Hematopoietic multipotent progenitor cell treated with erythropoietin and hydrocortisone succinate and interleukin-3 and kit ligand, for 8 days (in vitro differentiated cells): ENCODE results near the gene PLEKHD1.

Experiments used
- DNase-seq: peaks from one replicate; pipeline ENCODE4 v3.0.0-alpha.2; 2015

PLEKHD1 gene

DNA sequence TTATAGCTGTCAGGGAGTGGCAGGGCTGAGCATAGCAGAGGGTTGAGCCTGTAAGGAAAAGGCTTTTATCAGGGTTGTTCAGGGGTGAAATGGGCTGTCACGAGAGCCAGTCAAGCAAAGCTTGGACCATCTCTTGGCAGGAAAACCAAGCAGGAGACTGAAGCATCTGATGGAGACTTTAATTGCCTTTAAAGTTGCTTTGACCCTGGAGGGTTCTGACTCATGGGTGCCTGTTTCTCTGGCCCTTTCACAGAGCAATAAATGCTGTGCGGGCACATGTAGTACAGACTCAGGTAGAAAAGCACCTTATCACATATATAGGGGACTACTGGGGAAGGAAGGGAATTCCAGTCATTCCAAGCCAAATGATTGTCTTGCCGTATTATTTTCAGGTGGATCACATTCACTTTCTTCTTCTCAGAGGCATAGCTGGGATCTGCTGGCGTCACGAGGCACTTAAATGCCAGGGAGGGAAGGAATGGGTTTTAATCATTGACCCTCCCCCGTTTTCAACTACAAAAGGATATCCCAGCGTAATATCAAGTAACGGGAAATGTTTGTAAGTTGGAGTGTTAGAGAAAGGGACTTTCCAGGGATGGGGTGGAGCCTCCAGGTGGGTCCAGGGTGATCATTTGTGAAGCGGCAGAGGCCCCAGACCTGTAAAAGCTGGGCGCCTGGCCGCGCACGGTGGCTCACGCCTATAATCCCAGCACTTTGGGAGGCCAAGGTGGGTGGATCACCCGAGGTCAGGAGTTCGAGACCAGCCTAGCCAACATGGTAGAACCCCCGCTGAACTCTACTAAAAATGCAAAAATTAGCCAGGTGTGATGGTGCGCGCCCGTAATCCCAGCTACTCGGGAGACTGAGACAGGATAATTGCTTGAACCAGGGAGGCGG lies 34.9 kb downstream of the PLEKHD1 start:
- no peak for DNase-seq

DNA sequence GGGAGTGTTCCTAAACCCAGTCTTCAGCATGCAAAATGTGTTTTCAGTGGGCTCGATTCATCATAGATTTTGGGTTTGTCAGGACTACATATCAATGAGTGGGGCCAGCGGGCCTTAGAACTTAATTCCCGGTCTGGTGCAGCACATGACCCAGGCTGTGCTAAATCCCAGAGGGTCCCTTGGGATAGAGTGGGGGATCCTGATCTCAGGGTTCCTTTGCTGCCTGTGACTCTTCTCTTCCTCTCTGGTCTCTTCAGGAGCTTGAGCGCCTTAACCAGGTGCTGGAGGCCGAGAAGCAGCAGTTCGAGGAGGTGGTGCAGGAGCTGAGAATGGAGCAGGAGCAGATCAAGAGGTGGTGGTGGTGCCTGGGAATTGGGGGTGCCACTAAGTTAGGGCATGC lies 37.5 kb downstream of the PLEKHD1 start:
- DNase-seq = no peak

DNA sequence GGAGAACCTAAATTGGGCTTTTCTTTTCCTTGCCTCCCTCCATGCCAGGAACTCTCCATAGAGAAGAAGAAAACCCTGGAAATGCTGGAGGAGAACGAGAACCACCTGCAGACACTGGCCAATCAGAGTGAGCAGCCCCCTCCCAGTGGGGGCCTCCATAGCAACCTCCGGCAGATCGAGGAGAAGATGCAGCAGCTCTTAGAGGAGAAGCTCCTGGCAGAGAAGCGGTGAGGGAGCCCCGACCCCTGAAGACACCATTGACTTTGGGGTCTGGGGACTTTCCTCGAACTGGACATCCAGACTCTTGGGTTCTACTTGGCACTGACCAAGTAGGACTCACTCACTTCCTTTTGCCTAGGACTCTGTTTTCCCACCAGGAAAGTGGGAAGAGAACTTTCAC lies 41.4 kb downstream of the PLEKHD1 start:
- no peak for DNase-seq

DNA sequence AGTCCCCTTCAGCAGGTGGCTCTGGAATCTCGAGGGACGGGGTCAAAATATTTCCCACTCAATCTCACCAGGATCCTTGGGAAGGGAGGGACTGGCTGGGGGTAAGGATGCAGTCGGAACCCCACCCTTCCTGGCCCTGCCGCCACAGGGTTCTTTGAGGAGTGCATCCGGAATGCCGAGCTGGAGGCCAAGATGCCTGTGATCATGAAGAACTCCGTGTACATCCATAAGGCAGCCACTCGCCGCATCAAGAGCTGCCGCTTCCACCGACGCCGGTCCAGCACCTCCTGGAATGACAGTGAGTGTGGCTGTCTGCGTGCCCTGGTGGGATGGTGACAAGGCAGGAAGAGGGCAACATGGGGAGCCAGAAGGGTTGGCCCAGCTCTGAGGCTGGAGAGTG lies 43.1 kb downstream of the PLEKHD1 start:
- DNase-seq = no peak

DNA sequence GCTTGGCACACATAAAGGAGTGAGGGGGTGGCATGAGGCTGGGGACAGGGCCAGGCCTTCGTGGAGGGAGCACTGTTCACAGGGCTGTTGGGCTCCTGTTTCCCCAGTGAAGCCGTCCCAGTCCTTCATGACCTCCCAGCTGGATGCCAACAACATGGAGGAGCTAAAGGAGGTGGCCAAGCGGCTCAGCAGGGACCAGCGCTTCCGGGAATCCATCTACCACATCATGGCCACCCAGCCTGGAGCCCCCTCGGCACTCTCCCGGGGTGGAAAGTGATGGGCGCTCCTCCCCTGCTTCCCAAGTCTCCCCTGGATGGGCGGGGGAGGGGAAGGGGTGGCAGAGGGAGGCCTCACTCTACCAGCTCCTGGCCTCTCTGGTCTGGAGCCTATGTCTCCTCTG lies 43.6 kb downstream of the PLEKHD1 start:
- no peak for DNase-seq

DNA sequence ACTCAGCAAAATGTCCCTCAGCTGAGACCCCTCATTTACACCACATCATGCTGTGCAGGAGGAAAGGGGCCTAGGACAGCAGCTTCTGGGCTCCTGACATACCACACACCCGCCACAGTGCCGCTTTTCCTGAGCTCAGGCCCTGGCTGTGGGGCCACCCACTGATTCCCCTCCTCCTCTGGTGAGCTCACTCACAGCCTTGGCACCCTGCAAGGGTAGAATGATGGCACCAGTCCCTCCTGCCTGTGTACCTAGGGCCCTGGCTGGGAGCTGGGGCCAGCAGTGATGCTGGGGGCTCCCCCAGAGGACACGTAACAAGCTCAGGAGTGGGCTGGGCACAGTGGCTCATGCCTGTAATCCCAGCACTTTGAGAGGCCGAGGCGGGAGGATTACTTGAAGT lies 44.4 kb downstream of the PLEKHD1 start:
- no peak for DNase-seq

DNA sequence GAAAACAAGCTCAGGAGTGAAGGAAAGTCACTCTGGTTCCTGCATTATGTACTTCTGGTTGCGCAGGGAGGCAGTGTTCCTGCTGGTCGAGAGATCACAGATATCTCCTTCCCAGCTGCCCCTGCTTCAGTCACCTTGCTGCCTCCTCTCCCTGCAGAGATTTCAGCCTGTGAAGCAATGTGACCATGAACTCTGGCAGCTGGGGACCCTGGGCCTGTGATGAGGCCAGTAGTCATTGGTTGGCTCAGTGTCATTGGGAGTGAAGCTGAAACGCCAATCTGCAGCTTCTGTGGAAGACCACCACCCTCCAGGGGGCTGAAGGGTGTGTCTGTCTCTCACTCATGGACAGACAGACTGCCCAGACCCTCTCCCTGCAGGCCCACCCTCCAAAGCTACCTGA lies 45.0 kb downstream of the PLEKHD1 start:
- no peak for DNase-seq

DNA sequence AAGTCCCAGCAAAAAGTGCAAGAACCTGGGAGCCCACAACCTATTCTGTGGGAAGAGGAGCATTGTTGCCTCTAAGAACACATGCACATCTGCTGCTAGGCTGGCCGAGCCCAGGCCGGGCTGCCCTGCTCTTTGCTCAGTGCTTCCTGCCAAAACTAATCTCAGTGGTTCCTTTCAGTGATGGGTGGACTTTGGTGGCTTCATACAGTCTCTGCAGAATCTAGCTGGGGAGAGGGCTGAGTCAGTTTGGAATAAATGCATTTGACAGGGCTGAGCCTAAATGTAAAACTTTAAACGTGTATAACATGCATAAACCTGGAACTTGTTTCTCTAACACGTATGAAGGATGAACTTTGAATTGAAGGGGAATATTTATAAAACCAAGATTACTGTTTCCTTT lies 45.6 kb downstream of the PLEKHD1 start:
- DNase-seq = no peak

DNA sequence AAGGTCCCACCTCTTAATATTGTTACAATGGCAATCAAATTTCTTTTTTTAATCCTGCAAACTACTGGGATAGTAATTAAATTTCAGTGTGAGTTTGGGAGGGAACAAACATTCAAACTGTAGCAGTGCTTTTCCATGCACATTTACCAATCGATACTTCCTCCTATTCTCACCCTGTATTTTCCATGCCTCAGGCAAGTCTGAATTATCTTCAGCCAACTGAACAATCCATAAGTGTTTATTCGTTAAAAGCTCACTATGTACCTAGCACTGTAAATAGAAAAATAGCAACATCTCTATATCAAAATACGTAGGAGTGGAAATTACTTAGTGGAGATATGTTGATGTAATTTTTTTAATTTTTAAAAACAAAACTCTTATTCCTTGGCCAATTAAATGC lies 46.6 kb downstream of the PLEKHD1 start:
- DNase-seq = no peak

DNA sequence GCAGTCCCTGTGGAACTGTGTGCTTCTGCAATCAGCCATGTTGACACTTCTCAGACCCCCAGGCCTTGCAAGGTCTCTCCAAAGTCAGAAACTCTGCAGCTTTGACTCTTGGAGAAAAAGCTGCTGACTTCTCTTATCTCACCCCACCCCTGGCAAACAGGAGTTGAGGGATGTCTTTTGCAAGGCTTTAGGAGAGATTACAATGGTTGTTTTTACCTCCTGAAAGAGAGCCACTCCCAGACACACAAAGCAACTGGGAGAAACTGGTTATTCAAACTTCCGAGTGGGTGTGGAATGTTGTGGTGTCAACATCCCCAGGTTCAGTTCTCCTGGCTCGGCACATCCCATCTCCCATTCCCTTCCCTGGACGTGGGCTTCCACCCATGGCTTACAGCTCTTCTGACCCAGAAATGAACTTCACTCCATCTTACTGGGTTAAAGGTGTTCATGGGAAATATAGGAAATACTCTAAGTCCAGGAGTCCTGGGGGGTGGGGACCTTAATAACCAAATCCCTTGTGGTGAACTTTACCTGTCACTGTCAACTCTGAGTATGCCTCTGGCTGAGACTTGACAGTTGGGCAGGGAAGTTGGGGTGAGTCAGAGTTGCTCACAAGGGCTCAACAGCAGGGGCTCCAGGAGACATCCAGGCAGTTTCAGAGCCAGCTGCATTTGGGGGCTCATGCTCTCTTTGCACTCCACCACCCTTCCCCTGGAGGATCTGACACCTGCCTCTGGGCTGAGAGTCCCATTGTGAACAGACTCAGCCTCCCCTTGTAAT lies 48.2 kb downstream of the PLEKHD1 start:
- peak; percentile 7 for DNase-seq

DNA sequence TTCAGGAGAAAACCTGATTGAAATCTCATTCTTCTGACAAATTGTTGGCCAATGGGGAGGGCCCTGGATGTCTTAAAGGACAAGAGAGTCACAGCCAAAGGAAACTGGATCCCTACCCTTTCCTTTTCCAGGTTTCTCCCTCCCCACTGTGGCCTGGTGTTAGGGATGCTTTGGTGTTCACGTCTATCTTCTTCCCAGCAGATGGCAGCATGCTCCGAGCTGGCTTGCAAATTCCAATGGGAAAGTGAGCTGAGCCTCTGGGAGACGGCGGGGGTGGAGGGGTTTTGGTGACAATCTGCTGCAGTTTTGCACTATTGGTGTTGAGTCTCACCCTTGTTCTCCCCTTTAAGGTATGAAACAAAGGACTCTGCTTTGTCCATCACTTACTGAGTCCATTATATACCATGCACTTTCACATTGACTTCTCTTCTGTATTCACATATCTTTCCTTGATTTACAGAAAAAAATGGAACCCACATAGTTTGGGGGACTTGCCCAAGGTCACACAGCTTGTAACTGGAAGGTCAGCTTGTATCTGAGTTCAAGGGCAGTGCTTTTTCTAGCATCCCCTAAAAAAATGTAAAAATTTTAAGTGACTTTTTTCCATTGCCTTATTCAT lies 50.8 kb downstream of the PLEKHD1 start:
- no peak for DNase-seq

DNA sequence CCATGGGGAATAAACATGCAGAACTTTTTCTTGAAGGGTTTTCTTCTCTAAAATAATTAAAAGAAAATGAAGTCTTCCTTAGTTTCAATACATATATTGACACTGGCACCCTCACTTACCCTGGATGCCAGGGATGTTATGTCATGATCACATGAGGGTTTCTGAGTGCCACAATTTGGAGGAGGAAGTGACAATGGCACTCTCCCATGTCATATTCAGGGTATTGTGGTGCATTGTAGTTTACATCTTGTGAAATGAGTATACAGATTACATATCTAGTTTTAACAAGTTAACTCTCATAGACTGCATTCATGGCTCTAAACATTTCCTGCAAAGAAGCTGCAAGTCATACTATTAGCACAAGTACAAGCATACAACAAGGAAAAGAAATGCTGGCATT lies 52.4 kb downstream of the PLEKHD1 start:
- no peak for DNase-seq

DNA sequence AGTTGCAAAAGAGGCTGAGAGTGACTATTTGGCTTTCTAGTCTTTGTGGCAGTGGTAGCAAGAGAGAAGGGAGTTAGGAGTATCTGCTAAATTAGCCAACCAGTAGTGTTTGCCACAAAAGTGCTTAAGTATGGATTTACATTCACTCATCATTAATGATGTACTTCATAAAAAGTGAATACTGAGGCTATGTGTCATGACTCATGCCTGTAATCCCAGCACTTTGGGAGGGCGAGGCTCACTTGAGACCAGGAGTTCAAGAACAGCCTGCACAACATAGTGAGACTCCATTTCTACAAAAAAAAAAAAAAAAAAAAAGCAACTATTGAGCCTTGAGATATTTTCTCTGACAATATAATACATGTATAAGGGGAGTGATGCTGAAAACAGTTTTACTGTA lies 53.4 kb downstream of the PLEKHD1 start:
- DNase-seq = no peak

DNA sequence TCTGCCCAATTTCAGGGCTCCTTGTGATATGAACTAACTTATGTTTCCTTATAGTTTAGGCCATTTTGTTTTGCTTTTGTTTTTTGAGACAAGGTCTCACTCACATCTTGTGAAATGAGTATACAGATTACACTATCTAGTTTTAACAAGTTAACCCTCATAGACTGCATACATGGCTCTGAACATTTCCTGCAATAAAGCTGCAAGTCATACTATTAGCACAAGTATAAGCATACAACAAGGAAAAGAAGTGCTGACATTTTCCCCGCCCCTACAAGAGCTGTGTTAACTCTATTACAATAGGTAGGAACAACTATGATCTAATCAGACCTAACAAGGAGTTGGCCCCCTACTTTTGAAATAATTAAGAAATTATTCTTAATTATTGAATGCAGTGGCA lies 54.2 kb downstream of the PLEKHD1 start:
- no peak for DNase-seq

DNA sequence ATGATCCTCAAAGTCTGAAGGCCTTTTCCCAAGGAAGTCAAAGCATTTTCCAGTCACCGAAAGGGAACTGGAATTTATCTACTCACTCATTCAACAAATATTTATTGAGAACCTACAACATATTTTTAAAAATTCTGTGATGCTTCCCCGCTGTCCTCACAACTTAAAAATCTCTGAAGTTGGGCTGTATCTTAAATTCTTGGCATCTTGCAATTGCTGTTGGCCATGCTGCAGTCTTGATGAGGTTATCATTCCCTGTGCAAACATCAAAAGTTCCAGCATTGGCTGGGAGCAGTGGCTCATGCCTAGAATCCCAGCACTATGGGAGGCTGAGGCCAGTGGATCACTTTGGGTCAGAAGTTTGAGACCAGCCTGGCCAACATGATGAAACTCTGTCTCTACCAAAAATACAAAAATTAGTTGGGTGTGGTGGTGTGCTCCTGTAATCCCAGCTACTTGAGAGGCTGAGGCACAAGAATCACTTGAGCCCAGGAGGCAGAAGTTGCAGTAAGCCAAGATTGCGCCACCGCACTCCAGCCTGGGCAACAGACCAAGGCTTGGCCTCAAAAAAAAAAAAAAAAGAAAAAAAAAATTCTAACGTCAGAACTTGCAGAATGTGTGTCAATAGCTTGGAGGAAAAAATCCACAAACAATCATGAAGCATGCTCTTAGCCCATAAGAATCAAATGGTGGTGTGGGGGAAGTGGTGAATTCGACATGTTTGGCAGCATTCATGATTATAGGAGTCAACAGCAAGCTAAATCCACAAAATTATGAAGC lies 55.3 kb downstream of the PLEKHD1 start:
- DNase-seq = no peak

DNA sequence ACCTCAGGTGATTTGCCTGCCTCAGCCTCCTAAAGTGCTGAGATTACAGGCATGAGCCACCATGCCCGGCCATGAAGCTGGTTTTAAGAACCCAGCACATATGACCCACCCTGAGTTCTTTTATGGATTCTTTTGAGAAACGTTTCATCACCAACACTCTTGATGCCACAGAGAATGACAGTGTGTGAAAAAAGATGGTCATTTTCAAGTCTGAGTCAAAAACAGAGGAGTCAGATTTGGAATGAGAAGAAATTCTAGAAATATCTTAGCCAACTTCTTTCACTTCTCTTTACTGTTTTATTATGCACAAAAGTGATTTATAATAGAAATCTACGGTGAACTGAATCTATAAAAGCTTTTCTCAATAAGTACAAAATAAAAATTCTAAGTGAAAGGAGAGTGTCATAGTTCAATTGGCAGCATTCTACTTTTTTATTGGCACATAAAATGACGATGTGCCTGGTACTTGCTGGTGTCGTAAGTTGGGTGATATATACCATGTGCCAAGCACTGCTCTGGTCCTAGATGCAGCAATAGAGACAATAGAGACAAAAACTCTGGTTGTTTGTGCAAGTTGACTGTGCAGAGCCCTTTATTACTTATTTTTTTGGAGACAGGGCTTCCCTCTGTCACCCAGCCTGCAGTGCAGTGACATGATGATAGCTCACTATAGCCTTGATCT lies 56.3 kb downstream of the PLEKHD1 start:
- no peak for DNase-seq

DNA sequence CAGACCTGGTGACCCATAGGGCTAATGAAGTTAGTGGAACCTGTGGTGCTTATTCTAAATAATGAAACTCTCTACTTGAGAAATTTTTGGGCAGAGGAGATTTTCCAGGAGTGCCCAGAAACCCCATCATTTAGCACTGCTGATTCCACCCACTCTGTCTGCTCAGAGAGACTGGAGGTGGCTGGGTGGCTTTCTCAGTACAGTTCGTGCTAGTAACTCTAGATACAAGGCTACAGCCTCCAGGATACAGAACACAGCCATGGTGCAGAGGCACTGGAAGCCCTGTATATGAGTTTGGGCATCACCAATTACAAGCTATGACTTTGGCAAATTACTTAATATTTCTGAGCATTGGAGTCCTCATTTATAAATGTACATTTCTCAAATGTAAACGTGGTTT lies 57.8 kb downstream of the PLEKHD1 start:
- no peak for DNase-seq

DNA sequence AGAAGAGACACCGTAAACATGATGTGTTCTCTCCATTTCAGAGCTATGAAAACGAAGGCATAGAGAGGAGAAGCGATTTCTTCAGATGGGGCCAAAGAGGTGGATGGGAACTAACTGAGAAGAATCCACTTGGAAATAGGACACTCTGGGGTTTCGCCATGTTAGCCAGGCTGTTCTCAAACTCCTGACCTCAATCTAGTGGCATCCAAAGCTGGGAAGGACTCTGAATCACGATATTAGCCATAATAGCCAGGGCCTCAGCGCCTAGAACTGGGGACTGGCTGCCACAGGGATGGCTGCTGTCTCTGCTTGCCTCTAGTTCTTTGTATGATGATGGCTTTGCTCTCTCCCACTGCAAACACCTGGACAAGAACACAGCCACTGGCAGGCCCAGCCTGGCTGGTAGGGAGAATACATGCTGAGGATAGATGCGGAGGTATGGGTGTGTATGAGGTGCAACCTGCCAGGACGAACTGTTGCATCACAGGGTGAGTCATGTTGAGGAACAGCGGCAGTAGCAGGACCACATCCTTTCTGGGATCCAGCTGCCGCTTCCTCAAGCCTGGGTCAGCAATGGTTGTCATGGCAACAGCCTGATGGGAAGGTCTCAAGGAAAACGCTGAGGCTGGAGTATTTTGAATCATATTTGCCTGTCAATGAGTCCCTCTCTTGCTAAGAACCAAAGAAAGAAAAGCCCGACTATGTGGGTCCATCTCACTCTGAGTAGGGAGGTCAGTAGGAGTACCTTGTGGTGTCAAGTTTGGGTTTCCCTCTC lies 59.0 kb downstream of the PLEKHD1 start:
- DNase-seq = no peak

DNA sequence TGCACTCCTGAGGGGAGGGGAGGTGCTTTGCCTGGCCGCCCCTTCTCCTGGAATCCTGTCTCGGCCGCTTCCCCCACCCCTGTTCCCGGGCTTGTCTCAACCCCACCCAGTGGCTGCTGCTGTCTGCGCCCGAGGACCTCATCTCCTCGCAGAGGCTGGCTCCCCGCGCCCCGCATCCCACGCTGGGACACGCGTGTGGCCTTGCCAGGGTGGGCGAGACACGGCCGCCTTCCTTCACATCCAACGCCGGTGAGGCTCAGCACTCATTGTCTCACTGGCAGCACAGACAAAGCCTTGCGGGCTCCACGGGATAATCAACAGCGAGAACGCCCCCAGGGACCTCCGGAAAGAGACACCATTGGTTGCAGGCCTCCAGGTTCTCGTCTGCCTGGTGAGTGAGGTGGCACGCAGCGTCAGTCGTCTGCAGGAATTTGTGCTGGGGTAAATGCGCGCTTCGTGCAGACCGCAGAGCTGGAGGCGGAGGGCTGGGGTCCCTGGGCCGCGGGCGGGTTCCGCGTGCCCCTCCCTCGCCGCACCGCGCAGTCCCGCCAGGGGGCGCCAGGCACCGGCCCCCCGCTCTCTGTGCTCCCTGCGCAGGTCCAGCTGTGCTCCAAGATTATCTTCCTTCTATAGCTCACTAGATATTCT lies 63.3 kb downstream of the PLEKHD1 start:
- DNase-seq = no peak

DNA sequence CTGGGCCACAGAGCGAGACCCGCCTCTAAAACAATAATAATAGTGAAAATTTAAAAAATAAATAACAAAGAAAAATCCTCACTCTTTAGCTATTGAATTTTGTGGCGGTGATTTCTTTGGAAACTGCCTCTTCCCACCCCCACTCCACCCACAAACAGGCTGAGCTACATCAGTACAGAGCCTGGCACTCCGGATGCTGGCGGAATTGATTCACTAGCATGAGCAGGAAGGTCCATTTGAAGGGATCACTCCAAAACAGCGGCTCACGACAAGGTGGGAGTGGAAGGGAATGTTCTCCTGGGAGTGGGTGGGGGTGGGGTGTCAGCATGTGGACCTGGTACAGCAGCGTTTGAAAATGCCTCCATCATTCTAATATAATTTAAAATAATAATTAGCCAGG lies 64.0 kb downstream of the PLEKHD1 start:
- no peak for DNase-seq

DNA sequence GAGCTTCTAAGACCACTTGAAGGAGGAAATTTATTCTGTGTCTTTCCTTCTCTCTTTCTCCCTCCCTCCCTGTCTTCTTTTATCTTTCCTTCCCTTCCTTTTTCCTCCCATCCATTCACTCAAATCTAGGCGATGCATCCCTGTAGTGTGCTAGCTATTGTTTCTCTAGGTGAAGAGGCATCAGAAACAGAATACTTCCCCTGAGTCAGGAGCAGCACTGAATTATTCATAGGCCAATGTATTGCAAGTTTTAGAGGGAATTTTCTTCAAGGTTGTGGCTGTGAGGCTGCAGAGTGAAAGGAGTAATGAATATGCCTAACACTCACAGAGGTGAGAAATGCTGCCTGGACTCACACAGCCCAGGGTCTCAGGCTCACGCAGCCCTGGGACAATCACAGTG lies 67.0 kb downstream of the PLEKHD1 start:
- no peak for DNase-seq
